HEK293 (cell line): ENCODE measurements around the gene LSM14B.

Source experiments
- CTCF ChIP-seq: fragments of 450-650 bp; formaldehyde crosslinking; IDR thresholded peaks from 2 replicates; pipeline ENCODE4 v1.5.1; 2016; ENCODE audit warnings: missing biosample characterization, missing genetic modification characterization
- GLIS2 ChIP-seq: fragments of 450-650 bp; formaldehyde crosslinking; IDR thresholded peaks from 2 replicates; pipeline ENCODE4 v1.5.1; 2016; ENCODE audit warnings: missing biosample characterization, missing genetic modification characterization
- ZNF146 ChIP-seq: fragments of 450-650 bp; formaldehyde crosslinking; IDR thresholded peaks from 2 replicates; pipeline ENCODE4 v1.5.1; 2016; ENCODE audit warnings: missing biosample characterization, missing genetic modification characterization
- ZNF23 ChIP-seq: fragments of 450-650 bp; formaldehyde crosslinking; IDR thresholded peaks from 2 replicates; pipeline ENCODE4 v1.5.1; 2016; ENCODE audit warnings: missing biosample characterization, missing genetic modification characterization, borderline replicate concordance
- ZNF274 ChIP-seq, 2 experiments: fragments of 200-500 bp in 1 of 2; fragments of 450-650 bp in 1 of 2; sonication (Bioruptor generic) in 1 of 2; formaldehyde crosslinking in 1 of 2; IDR thresholded peaks; 2 replicates each; pipeline versions ENCODE4 v1.5.1 to v1.6.1; 2014 to 2016; ENCODE audit warnings: borderline replicate concordance in 1 of 2, inconsistent platforms in 1 of 2, low read length in 1 of 2, missing biosample characterization in 1 of 2, missing genetic modification characterization in 1 of 2
- ZNF362 ChIP-seq: fragments of 450-650 bp; formaldehyde crosslinking; IDR thresholded peaks from 2 replicates; pipeline ENCODE4 v1.5.1; 2016; ENCODE audit warnings: missing biosample characterization, missing genetic modification characterization
- ZNF660 ChIP-seq: fragments of 450-650 bp; IDR thresholded peaks from 2 replicates; pipeline ENCODE4 v1.5.1; 2018; ENCODE audit warnings: missing biosample characterization, mild to moderate bottlenecking, missing genetic modification characterization

GRCh38 chr20:62151835-62152364, 29.6 kb downstream of the LSM14B start:
- TF ChIP-seq ZNF660 (tag by site-specific recombination), result no peak
- no peak for TF ChIP-seq ZNF362 (tag by site-specific recombination)
- TF ChIP-seq ZNF274 (IDR thresholded peaks at IDR 0.05; ENCODE audit: low read length), result no peak
- TF ChIP-seq ZNF274 (tag by site-specific recombination; IDR thresholded peaks at IDR 0.05; ENCODE audit: borderline replicate concordance), result no peak
- no peak for TF ChIP-seq CTCF (tag by site-specific recombination)
- TF ChIP-seq ZNF23 (tag by site-specific recombination), result no peak
- TF ChIP-seq GLIS2 (tag by site-specific recombination), result no peak
- TF ChIP-seq ZNF146 (tag by site-specific recombination), result no peak
